ENCODE data around the gene KRTAP12-4. TPM values are rescaled to one million over a fixed set of nuclear protein-coding genes. Genes with fewer than 3 reads are reported as not detected.

KRTAP12-4 gene
- total and polyA plus RNA-seq, 9 of the 15 experiments (the other 6 are each of a cell fraction or from before 2014, with no cell fraction given), result not detected

DNA sequence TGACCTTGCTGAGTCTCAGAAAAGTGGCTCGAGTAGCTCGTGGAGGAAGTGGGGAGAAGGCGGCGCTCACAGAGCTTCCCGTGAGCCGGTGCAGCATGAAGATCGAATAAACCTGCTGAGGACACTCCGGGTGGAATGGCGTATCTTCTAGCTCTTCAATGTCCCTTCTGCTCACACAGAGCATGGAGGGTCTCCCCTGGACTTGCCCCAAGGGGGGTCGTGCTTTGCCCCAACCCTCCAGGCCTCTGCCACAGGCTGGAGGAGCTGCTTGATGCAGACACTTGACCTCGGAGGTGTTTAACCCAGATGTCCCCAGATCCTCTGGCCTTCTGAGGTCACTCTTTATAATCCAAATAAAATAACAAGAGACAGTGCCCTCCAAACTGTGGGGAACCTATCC is 40.3 kb upstream of the KRTAP12-4 start:
- Histone ChIP-seq H3K4me2 (ENCODE audit: insufficient read depth, low read length) (no peak overlapping the region), H3K27ac (ENCODE audit: extremely low read depth, low read depth, low read length) (no peak overlapping the region), H3K79me2 (ENCODE audit: control insufficient read depth, insufficient read depth, low read length) (no peaks in the 10 kb centered on the region), H3K36me3 (ENCODE audit: control insufficient read depth, insufficient read depth, low read length) (no peaks in the 10 kb centered on the region), H3K9ac (ENCODE audit: insufficient read depth in 1 of 2, low read depth in 2 of 2, low read length in 2 of 2) (no peak overlapping the region), H3K9me1 (ENCODE audit: control insufficient read depth, insufficient read depth, low read length) (no peaks in the 10 kb centered on the region), H2AFZ (ENCODE audit: low read depth, low read length) (no peak overlapping the region), H4K20me1 (replicated peaks; ENCODE audit: control insufficient read depth, insufficient read depth, low read length) (no peaks in the 10 kb centered on the region), H3K27me3 (ENCODE audit: control insufficient read depth in 2 of 2, insufficient read depth in 2 of 2, low read length in 2 of 2) (peaks cover 19 to 44% of the 10 kb centered on the region in 2 experiments; a peak in 4 of 5 replicates), H3K4me3 (no peak overlapping the region), H3K4me1 (replicated peaks in 1 of 2; ENCODE audit: control insufficient read depth in 2 of 2, insufficient read depth in 2 of 2, low read length in 2 of 2) (0 out of 5 replicates have a peak, but pooled peaks cover 0 to 4% of the 10 kb centered on the region in 2 experiments), H3K9me3 (replicated peaks; ENCODE audit: control insufficient read depth, insufficient read depth, low read depth, low read length) (no peaks in the 10 kb centered on the region; the same call in 1 of the 2 replicates)
- no TSS peak for BruUV-seq (replicated peaks)
- FAIRE-seq (no peak), DNase-seq (ENCODE audit: extremely low read depth in 1 of 4, low spot score in 3 of 4) (no peak), ATAC-seq (no peak)
- intact Hi-C loops (cut with micrococcal nuclease), result no loop called here
- WGBS (ENCODE audit: insufficient coverage, low coverage, missing lambda C conversion rate), result under 1% methylated on average over 11 of the region's 11 CpGs
- ChIA-PET CTCF (ENCODE audit: low intra/inter-chr PET ratio) (no interaction called here), POLR2A (interaction anchor here (0.6 to 1.1 kb wide), 2 partner anchors 75 to 93 kb away, joined by 3 to 4 read pairs; no protein-coding TSS in a partner anchor)
- in situ Hi-C loops (cut with MboI), result no loop called here
- no peak for TF ChIP-seq ZFPM2 (CRISPR knock-in tag; IDR thresholded peaks at IDR 0.05)

DNA sequence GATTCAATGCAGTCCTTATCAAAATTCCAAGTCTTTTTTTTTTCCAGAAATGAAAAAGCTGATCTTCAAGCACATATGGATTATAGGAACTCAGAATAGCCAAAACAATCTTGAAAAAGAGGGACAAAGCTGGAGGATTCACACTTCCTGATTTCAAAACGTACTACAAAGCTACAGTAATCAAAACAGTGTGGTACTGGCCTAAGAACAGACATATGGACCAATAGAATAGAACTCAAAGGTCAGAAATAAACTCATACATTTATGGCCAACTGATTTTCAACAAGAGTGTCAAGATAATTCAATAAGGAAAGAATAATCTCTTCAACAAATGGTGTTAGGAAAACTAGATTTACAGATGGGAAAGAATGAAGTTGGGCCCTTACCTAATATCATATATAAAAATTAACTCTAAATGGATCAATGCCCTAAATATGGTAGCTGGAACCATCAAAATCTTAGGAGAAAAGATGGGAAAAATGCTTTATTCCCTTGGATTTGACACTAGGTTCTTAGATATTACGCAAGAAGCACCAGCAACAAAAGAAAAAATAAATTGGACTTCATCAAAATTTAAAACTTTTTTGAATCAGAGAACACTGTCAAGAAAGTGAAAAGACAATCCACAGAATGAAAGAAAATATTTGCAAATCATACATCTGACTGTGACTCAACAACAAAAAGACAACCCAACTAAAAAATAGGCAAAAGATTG is 38.5 kb upstream of the KRTAP12-4 start:
- POLR2A ChIA-PET, result interaction anchor here (0.6 to 1.1 kb wide), 2 partner anchors 11 to 16 kb away, joined by 3 read pairs; partner anchors contain the start of gene KRTAP12-1
- H4K20me1 ChIP-seq (replicated peaks; ENCODE audit: control insufficient read depth, insufficient read depth, low read length), result no peaks in the 10 kb centered on the region
- in situ Hi-C loops (cut with MboI), result no loop called here
- DNase-seq (ENCODE audit: extremely low read depth in 1 of 4, low spot score in 3 of 4) (no peak), ATAC-seq (no peak), FAIRE-seq (no peak)
- WGBS (ENCODE audit: insufficient coverage, low coverage, missing lambda C conversion rate), result 16% methylated on average over 2 of the region's 2 CpGs
- H3K4me2 ChIP-seq (ENCODE audit: insufficient read depth, low read length), result no peak overlapping the region
- no peaks in the 10 kb centered on the region for H3K9me1 ChIP-seq (ENCODE audit: control insufficient read depth, insufficient read depth, low read length)
- H3K9me3 ChIP-seq (replicated peaks; ENCODE audit: control insufficient read depth, insufficient read depth, low read depth, low read length), result no peaks in the 10 kb centered on the region; the same call in 1 of the 2 replicates
- BruUV-seq (replicated peaks), result no TSS peak
- peaks cover 15 to 42% of the 10 kb centered on the region in 2 experiments; a peak in 3 of 5 replicates for H3K27me3 ChIP-seq (ENCODE audit: control insufficient read depth in 2 of 2, insufficient read depth in 2 of 2, low read length in 2 of 2)
- H3K36me3 ChIP-seq (ENCODE audit: control insufficient read depth, insufficient read depth, low read length), result no peaks in the 10 kb centered on the region
- no peak overlapping the region for H3K9ac ChIP-seq (ENCODE audit: insufficient read depth in 1 of 2, low read depth in 2 of 2, low read length in 2 of 2)
- CTCF ChIA-PET (ENCODE audit: low intra/inter-chr PET ratio), result no interaction called here
- no peak overlapping the region for H3K27ac ChIP-seq (ENCODE audit: extremely low read depth, low read depth, low read length)
- H3K4me1 ChIP-seq (replicated peaks in 1 of 2; ENCODE audit: control insufficient read depth in 2 of 2, insufficient read depth in 2 of 2, low read length in 2 of 2), result no peaks in the 10 kb centered on the region
- H3K79me2 ChIP-seq (ENCODE audit: control insufficient read depth, insufficient read depth, low read length), result no peaks in the 10 kb centered on the region
- intact Hi-C loops (cut with micrococcal nuclease), result no loop called here
- no peak overlapping the region for H2AFZ ChIP-seq (ENCODE audit: low read depth, low read length)
- H3K4me3 ChIP-seq, result no peak overlapping the region
- TF ChIP-seq ZSCAN29 (IDR thresholded peaks at IDR 0.05) (no peak), CEBPG (CRISPR knock-in tag; IDR thresholded peaks at IDR 0.05) (no peak), CEBPG (tag; conservative IDR thresholded peaks at IDR 0.05 in 1 of 2, IDR thresholded peaks at IDR 0.05 in 1 of 2) (peak; percentile 62 to 84), CEBPB (tag; IDR thresholded peaks at IDR 0.05) (peak; percentile 64), ZNF134 (CRISPR knock-in tag; conservative IDR thresholded peaks at IDR 0.05) (no peak), HLTF (IDR thresholded peaks at IDR 0.05) (no peak), XRCC5 (IDR thresholded peaks at IDR 0.05; ENCODE audit: low read depth, low read length) (no peak), EP400 (IDR thresholded peaks at IDR 0.05) (no peak)
- TF ChIP-seq, protein P1, sequence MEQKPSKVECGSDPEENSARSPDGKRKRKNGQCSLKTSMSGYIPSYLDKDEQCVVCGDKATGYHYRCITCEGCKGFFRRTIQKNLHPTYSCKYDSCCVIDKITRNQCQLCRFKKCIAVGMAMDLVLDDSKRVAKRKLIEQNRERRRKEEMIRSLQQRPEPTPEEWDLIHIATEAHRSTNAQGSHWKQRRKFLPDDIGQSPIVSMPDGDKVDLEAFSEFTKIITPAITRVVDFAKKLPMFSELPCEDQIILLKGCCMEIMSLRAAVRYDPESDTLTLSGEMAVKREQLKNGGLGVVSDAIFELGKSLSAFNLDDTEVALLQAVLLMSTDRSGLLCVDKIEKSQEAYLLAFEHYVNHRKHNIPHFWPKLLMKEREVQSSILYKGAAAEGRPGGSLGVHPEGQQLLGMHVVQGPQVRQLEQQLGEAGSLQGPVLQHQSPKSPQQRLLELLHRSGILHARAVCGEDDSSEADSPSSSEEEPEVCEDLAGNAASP (IDR thresholded peaks at IDR 0.05), result no peak
- TF ChIP-seq, protein P2, sequence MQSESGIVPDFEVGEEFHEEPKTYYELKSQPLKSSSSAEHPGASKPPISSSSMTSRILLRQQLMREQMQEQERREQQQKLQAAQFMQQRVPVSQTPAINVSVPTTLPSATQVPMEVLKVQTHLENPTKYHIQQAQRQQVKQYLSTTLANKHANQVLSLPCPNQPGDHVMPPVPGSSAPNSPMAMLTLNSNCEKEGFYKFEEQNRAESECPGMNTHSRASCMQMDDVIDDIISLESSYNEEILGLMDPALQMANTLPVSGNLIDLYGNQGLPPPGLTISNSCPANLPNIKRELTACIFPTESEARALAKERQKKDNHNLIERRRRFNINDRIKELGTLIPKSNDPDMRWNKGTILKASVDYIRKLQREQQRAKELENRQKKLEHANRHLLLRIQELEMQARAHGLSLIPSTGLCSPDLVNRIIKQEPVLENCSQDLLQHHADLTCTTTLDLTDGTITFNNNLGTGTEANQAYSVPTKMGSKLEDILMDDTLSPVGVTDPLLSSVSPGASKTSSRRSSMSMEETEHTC (IDR thresholded peaks at IDR 0.05), result no peak
- TF ChIP-seq, protein P3, sequence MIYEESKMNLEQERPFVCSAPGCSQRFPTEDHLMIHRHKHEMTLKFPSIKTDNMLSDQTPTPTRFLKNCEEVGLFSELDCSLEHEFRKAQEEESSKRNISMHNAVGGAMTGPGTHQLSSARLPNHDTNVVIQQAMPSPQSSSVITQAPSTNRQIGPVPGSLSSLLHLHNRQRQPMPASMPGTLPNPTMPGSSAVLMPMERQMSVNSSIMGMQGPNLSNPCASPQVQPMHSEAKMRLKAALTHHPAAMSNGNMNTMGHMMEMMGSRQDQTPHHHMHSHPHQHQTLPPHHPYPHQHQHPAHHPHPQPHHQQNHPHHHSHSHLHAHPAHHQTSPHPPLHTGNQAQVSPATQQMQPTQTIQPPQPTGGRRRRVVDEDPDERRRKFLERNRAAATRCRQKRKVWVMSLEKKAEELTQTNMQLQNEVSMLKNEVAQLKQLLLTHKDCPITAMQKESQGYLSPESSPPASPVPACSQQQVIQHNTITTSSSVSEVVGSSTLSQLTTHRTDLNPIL (CRISPR knock-in tag; IDR thresholded peaks at IDR 0.05), result no peak
